HG03097 (cell line): ENCODE measurements around the gene JMJD8.
"Not testable (repeated sequence)": the region's sequence is repeated elsewhere in the genome, so short reads cannot be mapped to it uniquely, and the experiment has no call there.

Experiments used
- ATAC-seq: cut with Tn5 transposase; IDR thresholded peaks from one replicate; pipeline ENCODE4 v1.9.1; 2021; ENCODE audit not compliant: unreplicated experiment, low FRiP score

The JMJD8 gene

DNA sequence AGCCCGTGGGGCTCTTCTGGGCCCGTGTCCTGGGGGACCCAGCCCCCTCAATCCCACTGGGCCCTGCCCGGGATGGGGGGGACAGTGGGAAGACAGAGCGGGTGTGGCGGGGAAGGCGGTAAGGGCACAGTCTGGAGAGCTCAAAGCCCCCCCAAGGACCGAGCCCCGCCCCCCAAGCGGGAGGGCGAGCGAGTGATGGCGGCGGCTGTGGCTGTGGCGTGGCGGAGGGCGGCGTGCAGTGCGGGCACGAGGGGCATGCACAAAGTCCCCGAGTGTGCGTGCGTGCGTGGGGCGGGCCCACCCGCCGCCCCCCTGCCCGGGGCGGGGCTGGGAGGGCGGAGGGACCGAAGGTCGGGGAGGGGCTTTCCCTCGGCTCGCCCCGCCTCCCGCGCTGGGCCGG is 9.6 kb upstream of the JMJD8 start:
- ATAC-seq: no peak

DNA sequence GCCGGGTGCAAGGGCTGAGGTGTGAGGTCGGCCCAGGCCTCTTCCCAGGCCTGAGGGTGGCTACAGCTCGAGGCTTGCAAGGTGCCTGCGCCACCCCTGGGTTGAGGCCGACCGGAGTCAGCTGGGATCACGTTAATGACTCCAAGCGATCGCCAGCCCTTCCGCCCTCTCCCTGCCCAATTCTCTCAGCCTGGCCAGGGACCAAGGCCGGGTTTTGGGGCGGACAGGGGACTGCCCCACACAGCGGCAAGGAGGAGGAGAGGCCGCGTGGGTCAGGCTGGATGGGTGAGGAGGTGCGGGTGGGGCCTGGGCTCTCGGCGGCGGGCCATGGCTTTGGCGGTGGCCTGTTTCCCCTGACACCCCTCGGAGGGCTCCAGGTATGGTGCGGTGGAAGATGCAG is 9.2 kb upstream of the JMJD8 start:
- ATAC-seq: no peak

DNA sequence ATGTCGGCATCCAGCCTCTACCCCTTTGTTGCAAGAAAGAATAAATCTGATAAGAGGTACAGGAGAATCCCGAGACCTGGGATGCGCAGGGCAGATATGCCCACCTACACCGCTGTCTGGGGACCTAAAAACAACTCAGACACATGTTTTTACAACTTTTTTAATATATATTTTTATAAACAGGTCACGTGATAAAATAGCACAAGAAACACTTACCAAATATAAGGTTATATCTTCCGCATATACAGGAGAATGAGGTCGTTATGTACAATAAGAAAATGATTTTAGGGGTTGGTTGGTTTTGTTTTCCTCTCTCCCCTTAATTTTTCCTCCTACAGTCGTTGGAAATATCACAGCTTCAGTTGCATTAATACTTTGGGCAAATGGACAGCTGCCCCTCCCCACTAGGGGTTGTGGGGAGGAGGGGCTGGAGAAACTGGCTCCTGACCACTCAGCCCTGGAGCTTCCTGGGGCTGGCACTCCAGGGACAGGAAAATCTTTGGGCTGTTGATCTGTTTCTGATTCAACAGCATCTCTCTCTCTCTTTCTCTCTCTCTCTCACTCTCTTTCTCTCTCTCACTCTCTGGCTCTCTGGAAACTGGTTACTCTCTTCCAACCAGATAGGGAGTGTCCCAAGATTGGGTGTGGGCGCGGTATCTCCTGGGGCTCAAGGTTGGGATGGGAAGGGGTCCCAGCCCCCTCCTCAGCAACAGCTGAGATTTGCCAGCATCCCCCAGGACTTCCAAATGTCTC is 8.4 kb upstream of the JMJD8 start:
- ATAC-seq: no peak

DNA sequence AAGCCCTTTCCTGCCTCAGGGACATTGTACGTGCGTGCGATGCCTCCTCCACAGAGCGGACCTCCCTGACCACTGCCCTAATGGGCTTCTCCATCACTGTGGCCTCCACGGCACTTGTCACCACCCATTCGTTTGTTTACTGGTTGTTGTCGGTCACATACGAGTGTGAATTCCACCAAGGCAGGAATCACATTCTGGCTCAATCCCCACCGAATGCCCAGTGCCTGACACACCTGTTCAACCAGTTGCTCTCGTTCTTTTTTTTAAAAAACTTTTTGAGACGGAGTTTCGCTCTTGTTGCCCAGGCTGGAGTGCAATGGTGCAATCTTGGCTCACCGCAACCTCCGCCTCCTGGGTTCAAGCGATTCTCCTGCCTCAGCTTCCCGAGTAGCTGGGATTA is 7.1 kb upstream of the JMJD8 start:
- ATAC-seq: not testable (repeated sequence)

DNA sequence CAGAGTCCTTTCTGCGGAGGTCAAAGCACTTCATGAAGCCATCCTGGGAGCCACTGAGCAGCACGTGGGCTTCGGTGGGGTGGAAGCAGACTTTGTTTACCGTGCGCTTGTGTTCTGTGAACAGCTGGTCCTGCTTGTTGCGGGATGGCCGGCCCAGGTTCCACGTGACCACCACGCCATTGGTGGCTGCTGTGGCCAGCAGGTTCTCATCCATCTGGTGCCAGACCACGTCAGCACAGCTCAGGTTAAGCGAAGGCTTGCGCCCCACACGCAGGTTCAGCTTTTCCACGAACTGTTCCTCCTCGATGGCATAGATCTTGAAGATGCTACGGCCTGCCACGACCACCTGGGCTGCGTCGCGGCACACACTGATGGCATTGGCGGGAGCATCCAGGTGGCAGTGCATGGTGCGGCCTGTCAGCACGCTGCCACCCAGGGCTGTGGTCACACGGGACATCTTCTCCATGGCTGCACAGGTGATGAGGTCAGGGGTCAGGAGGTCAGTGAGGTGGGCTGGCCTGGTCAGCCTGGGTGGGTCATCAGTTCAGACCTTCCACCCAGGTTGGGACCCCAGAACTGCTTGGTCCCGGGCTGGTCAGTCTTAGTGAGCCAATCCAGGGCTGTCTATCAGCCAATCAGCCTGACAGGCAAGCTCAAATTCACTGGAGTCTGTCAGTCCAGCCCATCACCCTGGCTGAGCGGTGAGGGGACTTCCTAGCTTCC is 5.2 kb upstream of the JMJD8 start:
- ATAC-seq: no peak

DNA sequence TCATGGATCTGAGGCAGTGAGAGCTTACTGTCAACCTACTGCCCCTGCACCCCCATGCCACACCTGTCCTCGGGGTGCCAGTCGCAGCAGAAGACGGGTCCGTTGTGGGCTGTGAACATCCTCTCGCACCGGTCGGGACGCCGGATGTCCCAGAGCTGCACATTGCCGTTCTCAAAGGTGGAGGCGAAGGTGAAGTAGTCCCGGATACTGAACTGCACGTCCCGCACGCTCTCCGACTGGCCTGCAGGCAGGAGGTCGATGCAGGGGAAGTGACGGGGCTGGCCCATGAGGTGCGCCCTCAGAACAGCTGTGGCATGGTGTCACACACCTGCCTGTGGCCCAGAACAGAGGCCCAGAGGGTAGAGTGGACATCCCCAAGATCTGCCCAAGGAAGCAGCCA is 3.4 kb upstream of the JMJD8 start:
- no peak for ATAC-seq

DNA sequence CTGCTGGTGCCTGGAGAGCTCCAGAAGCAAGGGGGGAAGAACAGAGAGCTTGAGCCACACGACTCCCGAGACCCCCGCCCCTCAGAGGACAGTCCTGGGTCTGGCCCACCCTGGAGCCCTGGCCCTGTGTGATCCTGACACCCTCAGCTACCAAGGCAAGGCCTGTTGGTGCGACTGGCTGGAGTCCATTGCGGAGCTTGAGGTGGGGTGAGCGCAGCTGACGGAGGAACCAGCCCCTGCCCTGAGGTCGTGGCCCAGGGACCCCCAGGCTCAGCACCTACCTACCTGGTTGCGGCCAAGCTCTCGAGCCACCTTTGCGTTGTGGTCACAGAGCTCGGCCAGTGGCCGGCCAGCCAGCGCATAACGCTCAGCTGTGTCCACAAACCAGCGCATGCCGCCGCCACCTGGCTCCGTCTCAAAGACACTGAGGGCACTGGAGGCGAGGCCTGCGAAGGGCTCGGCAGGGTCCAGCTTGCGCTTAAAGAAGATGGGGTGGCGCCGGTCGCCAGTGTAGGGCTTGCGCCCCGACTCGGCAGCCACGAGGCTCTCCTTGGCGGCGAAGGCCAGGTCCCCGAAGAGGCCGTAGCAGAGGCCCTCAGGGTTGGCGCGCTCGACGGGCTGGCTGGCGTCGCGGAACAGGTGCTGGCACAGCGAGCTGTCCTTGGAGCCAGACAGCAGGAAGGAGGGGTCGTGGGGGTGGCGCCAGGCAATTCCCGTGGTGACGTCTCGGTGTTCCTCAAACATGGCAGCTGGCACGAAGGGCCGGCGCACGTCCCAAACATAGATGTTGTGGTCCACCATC is 2.5 kb upstream of the JMJD8 start:
- no peak for ATAC-seq

DNA sequence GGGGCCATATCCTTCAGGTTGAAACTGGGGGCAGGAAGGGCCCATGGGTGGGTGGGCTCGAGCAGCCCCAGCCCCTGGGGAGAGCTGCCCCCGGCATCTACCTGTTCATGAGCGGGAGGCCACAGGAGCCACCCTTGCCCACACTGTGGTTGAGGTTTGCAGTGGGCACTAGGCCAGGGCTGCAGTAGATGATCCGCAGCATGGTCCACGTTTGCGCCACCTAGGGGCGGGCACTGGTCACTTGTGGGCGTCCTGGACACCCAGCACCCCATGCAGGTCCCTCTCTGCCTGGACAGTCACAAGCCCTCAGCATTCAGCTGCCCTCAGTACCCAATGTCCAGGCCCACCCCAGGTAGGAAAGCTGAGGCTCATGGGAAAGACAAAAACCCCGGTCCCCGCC is 1.8 kb upstream of the JMJD8 start:
- no peak for ATAC-seq

DNA sequence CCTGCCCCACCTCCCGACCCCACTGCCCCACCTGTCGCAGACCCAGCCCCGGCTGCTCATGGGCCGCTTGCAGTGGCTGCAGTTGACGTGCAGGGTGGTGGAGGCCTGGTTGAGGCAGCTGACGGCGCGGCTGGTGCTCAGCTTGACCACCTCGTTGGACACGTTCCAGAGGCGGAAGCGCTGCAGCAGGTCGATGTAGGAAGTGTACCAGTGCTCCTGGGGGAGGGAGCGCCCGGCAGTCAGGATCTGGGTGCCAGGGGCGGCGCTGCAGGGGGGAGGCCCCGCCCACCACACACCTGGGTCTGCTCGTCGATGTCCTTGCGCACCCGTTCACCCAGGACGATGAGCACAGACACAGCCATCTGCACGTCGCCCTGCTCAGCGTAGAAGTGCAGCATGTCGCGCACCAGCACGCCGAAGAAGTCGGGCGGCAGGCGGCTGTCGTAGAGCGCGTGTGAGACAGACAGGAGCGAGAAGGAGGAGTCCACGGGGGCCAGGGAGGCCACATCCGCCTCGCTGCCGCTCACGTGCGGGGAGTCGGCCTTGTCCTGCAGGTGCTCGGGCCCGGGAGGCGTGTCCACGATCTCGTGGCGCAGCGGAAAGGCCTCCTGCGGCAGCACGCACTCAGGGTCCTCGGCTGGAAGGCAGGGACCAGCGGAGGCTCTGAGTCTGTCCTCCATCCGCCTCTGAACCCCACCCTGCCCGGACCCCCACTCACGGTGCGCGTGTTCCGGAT is 995 bp upstream of the JMJD8 start:
- ATAC-seq: no peak

DNA sequence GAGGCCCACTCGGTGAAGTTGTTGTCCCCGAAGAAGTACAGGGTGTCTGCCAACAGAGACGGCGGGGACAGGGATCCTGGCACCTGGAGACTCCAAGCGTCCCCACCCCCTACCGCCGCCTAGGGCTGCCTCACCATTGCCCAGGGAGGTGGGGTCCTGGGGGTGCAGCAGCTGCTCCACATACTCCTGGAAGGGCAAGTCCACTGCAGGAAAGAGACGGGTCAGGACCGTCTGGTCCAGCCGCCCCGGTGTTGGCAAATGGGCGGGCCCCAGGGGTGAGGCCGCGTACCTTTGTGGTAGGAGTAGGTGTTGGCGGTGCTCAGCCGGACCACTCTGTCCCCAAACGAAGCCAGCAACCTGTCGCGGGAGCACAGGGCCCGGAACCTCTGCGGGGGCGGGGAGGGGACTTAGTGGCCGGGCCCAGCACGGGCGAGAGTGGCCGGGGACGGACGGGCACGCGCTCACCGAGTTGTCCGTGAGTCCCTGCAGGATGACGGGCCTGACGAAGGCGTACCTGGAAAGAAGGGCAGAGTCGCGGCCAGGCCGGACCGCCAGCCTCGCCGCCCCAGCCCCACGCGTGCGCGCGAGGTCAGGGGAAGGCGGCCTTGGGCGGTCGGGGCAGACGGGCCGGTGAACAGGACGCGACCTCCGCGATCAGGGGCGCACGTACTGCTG is 601 bp downstream of the JMJD8 start:
- no peak for ATAC-seq

DNA sequence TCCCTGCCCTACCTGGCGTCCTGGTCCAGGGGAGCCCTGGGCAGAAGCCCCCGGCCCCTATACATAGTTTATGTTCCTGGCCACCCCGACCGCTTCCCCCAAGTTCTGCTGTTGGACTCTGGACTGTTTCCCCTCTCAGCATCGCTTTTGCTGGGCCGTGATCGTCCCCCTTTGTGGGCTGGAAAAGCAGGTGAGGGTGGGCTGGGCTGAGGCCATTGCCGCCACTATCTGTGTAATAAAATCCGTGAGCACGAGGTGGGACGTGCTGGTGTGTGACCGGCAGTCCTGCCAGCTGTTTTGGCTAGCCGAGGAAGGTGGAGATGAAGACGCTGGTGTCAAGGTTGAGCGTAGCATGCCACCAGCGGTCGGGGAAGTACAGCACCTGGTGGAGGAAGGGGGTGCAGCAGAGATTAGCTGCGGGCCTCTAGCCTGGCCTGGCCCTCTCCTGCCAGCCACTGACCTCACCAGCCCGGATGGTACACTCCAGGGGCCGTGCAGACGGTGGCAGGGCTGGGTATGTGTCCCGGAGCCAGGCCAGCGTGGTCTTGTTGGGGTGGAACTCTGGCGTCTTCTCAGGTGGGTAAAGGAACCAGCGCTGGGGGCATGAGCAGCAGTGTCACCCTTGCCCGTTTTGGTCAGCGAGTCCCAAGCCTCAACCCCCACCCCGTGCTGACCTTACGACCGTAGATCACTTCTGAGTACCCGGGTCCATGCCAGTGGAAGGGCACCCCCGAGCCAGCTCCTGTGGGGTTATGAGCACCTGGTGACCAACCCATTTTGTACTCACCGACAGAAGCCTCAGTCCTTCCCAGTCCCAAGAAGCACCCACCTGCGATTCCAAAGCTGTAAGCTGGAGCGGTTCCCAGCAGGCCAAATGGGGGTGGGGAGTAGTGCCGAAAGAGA is 1.4 kb downstream of the JMJD8 start:
- ATAC-seq: no peak

DNA sequence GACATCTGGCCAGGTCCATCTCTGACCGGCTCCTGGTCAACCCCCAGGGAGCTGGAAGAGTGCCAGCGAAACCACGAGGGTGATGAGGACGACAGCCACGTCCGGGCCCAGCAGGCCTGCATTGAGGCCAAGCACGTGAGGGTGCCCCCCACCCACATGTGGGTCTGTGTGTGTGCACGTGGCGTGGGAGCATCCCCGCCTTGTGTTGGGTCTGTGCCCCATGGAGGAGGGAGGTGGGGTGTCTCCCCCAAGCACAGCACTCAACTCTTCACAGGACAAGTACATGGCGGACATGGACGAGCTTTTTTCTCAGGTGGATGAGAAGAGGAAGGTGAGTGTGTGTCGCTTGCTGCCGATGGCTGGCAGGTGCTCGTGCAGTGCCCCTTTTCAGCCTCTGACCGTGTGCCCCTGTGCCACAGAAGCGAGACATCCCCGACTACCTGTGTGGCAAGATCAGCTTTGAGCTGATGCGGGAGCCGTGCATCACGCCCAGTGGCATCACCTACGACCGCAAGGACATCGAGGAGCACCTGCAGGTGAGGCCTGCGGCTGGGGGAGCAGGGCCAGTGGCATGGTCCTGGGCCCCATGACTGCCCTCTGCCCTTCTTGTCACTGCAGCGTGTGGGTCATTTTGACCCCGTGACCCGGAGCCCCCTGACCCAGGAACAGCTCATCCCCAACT is 2.2 kb downstream of the JMJD8 start:
- ATAC-seq: no peak

DNA sequence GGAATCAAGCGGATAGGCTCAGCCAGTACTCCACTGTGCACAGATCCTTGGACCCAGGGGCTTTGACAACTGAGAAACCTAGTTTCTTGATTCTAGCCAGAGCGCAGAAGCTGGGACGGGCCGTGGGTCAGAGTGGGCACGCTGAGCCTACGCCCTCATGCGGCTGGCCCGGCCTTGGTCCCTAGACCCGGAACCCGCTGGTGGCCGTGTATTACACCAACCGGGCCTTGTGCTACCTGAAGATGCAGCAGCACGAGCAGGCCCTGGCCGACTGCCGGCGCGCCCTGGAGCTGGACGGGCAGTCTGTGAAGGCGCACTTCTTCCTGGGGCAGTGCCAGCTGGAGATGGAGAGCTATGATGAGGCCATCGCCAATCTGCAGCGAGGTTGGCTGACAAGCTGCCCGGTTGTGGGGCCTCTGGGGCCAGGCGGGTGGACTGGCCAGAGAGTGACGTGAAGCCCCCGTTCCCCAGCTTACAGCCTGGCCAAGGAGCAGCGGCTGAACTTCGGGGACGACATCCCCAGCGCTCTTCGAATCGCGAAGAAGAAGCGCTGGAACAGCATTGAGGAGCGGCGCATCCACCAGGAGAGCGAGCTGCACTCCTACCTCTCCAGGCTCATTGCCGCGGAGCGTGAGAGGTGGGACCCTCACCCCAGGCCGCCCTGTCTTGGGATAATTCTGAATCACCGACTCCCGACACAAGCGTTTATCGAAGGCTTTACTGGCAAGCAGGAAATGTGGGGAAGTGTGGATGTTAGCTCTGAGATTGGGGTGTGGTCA is 3.0 kb downstream of the JMJD8 start:
- no peak for ATAC-seq

DNA sequence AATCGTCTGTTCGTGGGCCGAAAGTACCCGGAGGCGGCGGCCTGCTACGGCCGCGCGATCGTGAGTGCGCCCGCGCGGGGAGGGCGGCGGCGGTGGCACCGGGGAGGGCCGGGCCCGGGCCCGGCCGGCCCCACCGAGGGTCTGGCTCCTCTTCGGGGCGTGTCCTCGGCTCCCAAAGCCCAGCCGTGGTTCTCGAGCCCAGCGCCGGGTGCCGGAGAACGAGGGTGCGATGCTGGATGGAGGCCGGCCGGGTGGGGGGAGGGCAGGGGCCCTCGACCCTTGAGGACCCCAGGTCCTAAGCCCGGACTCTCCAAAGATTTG is 3.5 kb downstream of the JMJD8 start:
- ATAC-seq: no peak

DNA sequence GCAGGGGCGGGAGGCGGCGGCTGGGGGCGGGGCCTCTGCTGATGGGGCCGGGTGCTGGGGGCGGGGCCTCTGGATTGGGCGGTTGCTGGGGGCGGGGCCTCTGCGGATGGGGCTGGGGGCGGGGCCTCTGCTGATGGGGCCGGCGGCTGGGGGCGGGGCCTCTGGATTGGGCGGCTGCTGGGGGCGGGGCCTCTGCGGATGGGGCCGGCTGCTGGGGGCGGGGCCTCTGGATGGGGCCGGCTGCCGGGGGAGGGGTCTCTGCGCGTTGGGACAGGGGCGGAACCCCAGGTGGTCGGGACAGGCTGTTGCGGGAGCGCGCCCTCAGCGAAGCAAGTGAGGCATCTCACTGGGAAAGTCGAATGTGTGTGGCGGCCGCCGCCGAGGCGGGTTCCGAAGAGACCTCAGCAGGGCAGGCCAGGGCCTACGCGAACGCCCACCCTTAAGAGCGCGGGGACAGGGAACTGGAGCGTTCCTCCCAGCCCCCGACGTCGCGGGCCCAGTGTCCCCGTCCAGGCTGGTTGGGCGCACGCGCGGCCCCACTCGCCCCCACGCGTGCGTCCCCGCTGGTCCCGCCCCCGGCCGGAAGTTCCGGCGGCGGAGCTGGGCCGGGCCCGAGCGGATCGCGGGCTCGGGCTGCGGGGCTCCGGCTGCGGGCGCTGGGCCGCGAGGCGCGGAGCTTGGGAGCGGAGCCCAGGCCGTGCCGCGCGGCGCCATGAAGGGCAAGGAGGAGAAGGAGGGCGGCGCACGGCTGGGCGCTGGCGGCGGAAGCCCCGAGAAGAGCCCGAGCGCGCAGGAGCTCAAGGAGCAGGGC is 4.1 kb downstream of the JMJD8 start, which contains the start of gene STUB1:
Gene STUB1 (plus strand): TSS at position 597 of the 811 bp plus-strand sequence. CDS start 116 bp downstream, at position 713.
- ATAC-seq: peak; percentile 34

DNA sequence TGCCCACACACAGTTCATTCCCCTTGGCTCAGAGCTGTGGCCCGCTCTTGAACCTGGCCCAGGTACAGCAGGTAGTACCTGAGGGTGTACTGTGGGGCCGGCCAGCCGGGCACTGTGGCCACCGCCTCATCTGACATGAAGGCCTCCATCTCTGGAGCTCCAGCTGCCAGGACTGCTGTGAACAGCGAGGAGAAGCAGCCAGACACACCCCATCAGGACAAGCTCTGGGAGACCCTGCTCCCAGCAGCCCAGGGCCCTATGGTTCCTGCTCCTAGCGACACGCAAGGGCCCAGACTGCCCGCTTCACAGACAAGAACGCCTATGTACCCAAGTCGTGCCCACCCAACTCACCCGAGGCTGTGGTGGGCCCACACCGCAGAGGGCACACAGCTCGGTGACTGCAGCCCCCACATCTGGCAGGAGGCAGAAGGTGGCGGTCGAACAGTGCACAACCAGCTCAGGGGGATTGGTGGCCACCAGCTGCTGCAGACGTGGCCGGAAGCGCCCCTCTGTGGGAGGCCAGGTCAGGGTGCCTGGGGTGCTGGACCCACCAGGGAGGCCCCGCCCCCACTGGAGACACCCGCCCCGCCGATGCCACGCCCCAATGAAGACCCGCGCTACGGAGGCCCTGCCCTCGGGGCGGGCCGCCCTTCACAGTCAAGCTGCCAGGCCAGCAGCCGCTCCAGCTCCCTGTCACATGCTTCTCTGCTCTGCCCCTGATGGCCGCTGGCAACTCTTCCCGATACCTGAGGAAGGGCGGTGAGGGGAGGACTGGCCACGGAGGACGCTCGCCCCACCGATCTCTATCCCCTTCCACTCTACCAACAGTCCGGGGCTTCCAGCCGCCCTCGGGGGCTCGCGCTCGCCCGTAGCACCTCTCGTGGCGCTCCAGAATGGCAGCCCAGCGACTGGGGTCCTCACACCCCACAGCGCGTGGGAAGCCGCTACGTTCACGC is 5.0 kb downstream of the JMJD8 start:
- no peak for ATAC-seq
